Retinal pigment epithelial cell (primary cell): ENCODE data around the gene IMMT.
"Not testable (repeated sequence)": the region's sequence is repeated elsewhere in the genome, so short reads cannot be mapped to it uniquely, and the experiment has no call there.

Experiments
- DNase-seq: peaks from one replicate; pipeline ENCODE4 v3.0.0-alpha.2; 2010; ENCODE audit warnings: low read depth
- H3K4me3 ChIP-seq: 2 replicates; pipeline ENCODE4 v1.5.1; 2011; ENCODE audit warnings: mild to moderate bottlenecking, low read length, control low read depth, moderate library complexity
- CTCF ChIP-seq: conservative IDR thresholded peaks from 2 replicates; pipeline ENCODE4 v1.5.1; 2011; ENCODE audit warnings: low read depth, low read length, control low read depth, inconsistent platforms

IMMT gene

DNA sequence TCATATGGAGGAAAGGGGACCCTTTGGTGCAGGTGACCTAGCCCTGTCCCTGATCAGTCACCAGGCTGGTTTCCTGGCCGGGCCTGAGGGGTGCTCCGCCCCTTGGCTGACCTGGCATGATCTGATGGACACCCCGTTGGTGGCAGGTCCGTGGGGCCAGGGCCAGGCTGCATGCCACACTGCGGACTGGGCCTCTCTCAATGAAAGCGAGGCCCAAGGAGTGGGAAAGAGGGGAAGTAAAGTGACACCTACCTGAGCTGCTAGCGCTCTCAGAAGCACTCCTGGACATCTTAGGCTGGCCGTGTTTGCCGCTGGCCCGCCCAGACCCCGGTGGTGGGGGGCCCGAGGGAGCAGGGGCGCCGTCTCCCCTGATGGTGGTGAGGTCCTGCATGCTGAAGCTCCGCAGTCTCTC is 37.1 kb upstream of the IMMT start:
- no peak overlapping the region for H3K4me3 ChIP-seq
- TF ChIP-seq CTCF = no peak
- no peak for DNase-seq

- no peak overlapping the region for H3K4me3 ChIP-seq
- TF ChIP-seq CTCF = no peak
- no peak for DNase-seq
Observed at GRCh38 chr2:86231680-86232372, 36.6 kb upstream of the IMMT start.

- no peak for TF ChIP-seq CTCF
- no peak for DNase-seq
- H3K4me3 ChIP-seq = no peak overlapping the region
Observed at GRCh38 chr2:86230961-86231360, 35.7 kb upstream of the IMMT start.

GRCh38 chr2:86229221-86229620 is 34.0 kb upstream of the IMMT start:
- no peak overlapping the region for H3K4me3 ChIP-seq
- no peak for DNase-seq
- TF ChIP-seq CTCF = no peak

DNA sequence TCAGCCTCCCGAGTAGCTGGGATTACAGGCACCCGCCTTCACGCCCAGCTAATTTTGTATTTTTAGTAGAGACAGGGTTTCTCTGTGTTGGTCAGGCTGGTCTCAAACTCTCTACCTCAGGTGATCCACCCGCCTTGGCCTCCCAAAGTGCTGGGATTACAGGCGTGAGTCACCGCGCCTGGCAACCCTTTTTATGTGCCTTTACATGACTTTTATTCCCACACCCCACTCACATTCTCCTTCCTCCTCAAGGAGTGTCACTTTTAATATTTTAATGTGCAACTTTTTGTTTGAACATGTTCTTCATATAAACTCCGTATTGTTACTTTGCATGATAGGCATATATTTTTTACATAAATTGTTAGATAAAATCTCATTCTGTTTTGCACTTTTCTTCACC is 33.3 kb upstream of the IMMT start:
- not testable (repeated sequence) for DNase-seq

GRCh38 chr2:86227685-86228084 is 32.4 kb upstream of the IMMT start:
- TF ChIP-seq CTCF = no peak
- no peak overlapping the region for H3K4me3 ChIP-seq
- no peak for DNase-seq

More for the DNA sequence above, 33.3 kb upstream of the IMMT start:
- not testable (repeated sequence) for H3K4me3 ChIP-seq

DNA sequence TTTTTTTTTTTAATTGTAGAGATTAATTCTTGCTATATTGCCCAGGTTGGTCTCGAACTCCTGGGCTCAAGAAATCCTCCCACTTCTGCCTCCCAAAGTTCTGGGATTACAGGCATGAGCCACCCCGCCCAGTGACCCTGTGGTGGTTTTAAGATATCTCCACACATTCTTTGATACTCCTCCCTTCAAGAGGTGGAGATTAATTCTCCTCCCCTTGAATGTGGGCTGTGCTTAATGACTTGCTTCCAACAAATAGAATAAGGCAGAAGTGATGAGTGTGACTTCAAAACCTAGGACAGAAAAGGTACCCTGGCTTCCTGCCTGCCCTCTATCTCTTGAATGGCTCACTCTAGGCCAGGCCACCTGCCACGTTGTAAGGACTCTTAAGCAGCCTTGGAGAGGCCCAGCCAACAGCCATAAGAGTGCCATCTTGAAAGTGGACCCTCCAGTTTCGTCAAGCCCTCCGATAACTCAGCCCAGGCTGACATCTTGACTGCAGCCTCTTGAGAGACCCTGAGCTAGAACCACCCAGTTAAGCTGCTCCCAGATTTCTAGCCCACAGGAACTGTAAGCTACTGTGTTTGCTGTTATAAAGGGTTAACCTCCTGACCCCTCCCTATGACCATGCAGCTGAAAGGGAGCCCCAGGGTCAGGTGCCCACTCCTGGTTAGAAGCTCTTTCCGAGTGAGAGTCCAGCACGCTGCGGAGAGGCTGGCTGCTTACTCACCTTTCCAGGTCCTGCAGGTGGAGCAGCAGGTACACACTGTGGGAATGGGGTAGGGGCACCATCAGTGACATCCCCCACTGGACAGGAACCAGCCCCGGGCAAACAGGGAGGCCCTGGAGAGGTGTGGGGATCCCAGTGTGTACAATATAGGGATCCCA is 31.6 kb upstream of the IMMT start:
- no peak for TF ChIP-seq CTCF
- no peak overlapping the region for H3K4me3 ChIP-seq
- DNase-seq = no peak
